ENCODE results near the gene TMEM207.

Gene TMEM207

DNA sequence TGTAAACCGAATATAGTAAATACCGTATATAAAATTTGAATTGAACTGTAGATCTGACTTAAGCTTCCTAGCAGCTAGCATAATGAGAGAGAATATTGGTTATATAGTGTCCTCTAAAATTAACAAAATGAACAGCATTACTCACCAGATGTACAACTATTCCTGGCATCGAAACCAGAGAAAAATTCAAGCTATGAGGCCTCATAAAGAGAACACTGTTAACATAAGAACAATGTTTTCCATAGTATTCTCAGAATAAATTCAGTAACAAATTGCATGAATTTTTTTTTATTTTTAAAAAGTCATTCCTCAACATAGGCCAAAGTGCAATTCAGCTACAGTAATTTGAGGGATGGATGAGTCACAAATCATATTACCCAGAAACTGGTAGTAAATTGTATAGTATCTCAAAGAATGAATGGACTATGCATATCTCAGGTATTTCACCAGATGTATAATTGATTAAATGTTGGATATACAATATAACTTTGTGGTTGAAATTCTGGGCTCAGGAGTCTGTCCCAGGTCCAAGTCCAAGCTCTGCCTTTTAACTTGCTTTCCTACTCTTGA is 5.0 kb downstream of the TMEM207 start:
- no peaks in the 10 kb centered on the region for H3K4me1 ChIP-seq (ENCODE audit: control insufficient read depth, insufficient read depth, low read length)
- H3K9ac ChIP-seq (ENCODE audit: low read depth, low read length), result no peak overlapping the region
- H3K27me3 ChIP-seq (ENCODE audit: control insufficient read depth, insufficient read depth, low read length), result no peaks in the 10 kb centered on the region
- H3K27ac ChIP-seq (ENCODE audit: low read depth, low read length), result no peak overlapping the region
- H3K36me3 ChIP-seq (ENCODE audit: control insufficient read depth, insufficient read depth, low read length), result no peaks in the 10 kb centered on the region
- no peak overlapping the region for H3K4me3 ChIP-seq (ENCODE audit: low read depth, low read length)
- no peaks in the 10 kb centered on the region for H3K9me3 ChIP-seq (ENCODE audit: control insufficient read depth, insufficient read depth, low read length)

DNA sequence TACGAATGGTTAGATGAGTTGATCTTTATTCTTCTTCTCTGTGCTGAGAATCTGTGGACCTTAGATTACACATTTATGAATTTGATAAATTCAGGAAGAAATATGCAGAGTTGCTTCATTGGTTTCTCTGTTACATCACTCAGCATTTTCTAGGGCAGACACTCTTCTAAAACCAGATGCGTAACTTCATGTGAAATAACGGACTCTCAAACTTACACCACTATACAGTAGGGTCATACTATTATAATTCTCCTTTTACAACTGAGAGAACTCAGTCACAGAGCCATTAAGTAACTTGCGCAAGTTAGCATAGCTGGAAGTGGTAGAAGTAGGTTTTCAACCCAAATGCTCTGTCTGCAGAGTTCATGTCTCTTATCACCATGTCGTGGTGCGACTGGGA is 5.7 kb downstream of the TMEM207 start:
- Histone ChIP-seq H3K9ac (ENCODE audit: low read depth, low read length) (no peak overlapping the region), H3K36me3 (ENCODE audit: control insufficient read depth, insufficient read depth, low read length) (no peaks in the 10 kb centered on the region), H3K9me3 (ENCODE audit: control insufficient read depth, insufficient read depth, low read length) (no peaks in the 10 kb centered on the region), H3K4me1 (ENCODE audit: control insufficient read depth, insufficient read depth, low read length) (no peaks in the 10 kb centered on the region), H3K27me3 (ENCODE audit: control insufficient read depth, insufficient read depth, low read length) (no peaks in the 10 kb centered on the region), H3K4me3 (ENCODE audit: low read depth, low read length) (no peak overlapping the region), H3K27ac (ENCODE audit: low read depth, low read length) (no peak overlapping the region)

DNA sequence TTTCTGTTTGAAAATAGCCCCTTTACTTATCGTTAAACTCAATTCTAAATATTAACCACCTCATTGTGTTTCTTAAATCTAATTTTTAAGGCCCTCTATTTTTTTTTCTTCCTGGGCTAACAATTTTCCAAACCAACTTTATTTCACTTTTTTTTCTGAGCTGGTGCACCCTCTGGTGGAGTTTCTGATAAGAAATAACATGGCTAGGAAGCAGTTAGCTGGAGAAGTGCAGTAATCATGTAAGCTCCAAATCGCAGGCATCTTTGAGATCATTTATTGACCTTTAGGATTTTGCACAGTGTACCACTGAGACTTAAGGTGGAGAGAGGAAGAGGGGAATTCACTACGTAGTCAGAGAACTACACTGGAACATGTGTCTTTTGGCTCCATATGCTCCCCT is 6.4 kb downstream of the TMEM207 start:
- Histone ChIP-seq H3K9ac (ENCODE audit: low read depth, low read length) (no peak overlapping the region), H3K27ac (ENCODE audit: low read depth, low read length) (no peak overlapping the region), H3K9me3 (ENCODE audit: control insufficient read depth, insufficient read depth, low read length) (no peaks in the 10 kb centered on the region), H3K4me1 (ENCODE audit: control insufficient read depth, insufficient read depth, low read length) (no peaks in the 10 kb centered on the region), H3K4me3 (ENCODE audit: low read depth, low read length) (no peak overlapping the region), H3K36me3 (ENCODE audit: control insufficient read depth, insufficient read depth, low read length) (no peaks in the 10 kb centered on the region), H3K27me3 (ENCODE audit: control insufficient read depth, insufficient read depth, low read length) (no peaks in the 10 kb centered on the region)

DNA sequence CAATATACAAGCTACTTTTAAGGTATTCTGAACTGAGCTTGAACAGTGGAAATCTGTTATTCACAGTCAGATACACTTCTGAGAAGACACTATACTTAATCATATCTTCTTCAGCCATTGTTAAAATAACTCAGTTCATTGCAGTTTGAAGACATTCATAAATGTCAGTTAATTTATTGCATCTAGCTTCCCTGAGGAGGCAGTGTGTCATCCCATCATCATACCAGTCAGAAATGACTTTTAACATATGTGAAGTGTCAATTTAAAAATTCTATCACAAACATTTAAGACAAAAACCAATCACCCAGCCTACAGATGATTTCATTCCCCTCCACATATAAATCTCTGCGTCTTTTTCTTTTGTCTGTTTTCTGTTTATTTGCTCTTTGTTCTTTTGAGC is 7.5 kb downstream of the TMEM207 start:
- Histone ChIP-seq H3K9ac (ENCODE audit: low read depth, low read length) (no peak overlapping the region), H3K9me3 (ENCODE audit: control insufficient read depth, insufficient read depth, low read length) (no peaks in the 10 kb centered on the region), H3K36me3 (ENCODE audit: control insufficient read depth, insufficient read depth, low read length) (no peaks in the 10 kb centered on the region), H3K4me3 (ENCODE audit: low read depth, low read length) (no peak overlapping the region), H3K4me1 (ENCODE audit: control insufficient read depth, insufficient read depth, low read length) (no peaks in the 10 kb centered on the region), H3K27ac (ENCODE audit: low read depth, low read length) (no peak overlapping the region), H3K27me3 (ENCODE audit: control insufficient read depth, insufficient read depth, low read length) (no peaks in the 10 kb centered on the region)

DNA sequence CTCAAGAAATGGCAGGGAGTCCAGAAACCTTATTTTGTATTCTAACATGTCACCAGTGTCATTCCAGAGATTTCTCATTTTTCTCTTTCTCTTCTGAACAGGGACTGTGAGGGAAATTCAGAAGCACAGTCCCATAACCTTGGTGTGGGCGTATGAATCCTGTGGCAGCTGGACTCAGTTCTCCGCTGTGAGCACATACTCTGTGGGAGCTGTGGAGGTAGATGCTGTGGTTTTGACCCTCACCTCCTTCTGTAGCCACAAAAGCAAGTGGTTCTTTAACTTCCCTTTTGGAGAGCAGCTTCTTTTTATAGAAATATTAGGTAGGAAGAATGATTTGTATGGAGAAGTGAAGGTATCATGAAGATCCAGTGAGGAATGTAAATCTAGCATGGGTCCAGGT is 13.4 kb downstream of the TMEM207 start:
- no peaks in the 10 kb centered on the region for H3K27me3 ChIP-seq (ENCODE audit: control insufficient read depth, insufficient read depth, low read length)
- H3K9me3 ChIP-seq (ENCODE audit: control insufficient read depth, insufficient read depth, low read length), result no peaks in the 10 kb centered on the region
- H3K27ac ChIP-seq (ENCODE audit: low read depth, low read length), result no peak overlapping the region
- H3K4me3 ChIP-seq (ENCODE audit: low read depth, low read length), result no peak overlapping the region
- no peaks in the 10 kb centered on the region for H3K36me3 ChIP-seq (ENCODE audit: control insufficient read depth, insufficient read depth, low read length)
- H3K4me1 ChIP-seq (ENCODE audit: control insufficient read depth, insufficient read depth, low read length), result no peaks in the 10 kb centered on the region; the same call in 1 of the 2 replicates
- H3K9ac ChIP-seq (ENCODE audit: low read depth, low read length), result no peak overlapping the region

DNA sequence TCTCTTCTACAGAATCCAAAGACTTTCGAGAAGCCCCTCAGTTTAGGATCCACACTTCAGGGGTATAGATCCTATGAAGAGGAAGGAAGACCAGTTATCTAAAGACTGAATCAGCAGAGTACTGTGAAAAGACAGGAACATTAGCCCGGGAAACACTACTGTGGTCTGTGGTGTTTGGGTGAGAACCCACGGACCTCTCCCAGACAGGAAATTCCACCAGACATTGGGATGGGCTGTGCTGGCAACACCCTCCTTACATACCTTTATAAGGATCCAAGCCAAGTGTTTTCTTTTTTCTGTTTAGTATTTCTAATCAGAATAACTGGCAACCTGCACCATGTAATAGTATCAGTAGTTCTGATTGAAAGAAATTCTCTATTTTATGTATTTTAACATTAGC is 14.1 kb downstream of the TMEM207 start:
- no peaks in the 10 kb centered on the region for H3K36me3 ChIP-seq (ENCODE audit: control insufficient read depth, insufficient read depth, low read length)
- no peaks in the 10 kb centered on the region for H3K9me3 ChIP-seq (ENCODE audit: control insufficient read depth, insufficient read depth, low read length)
- no peak overlapping the region for H3K4me3 ChIP-seq (ENCODE audit: low read depth, low read length)
- H3K27ac ChIP-seq (ENCODE audit: low read depth, low read length), result no peak overlapping the region
- H3K27me3 ChIP-seq (ENCODE audit: control insufficient read depth, insufficient read depth, low read length), result no peaks in the 10 kb centered on the region
- H3K9ac ChIP-seq (ENCODE audit: low read depth, low read length), result no peak overlapping the region
- H3K4me1 ChIP-seq (ENCODE audit: control insufficient read depth, insufficient read depth, low read length), result no peaks in the 10 kb centered on the region; the same call in 1 of the 2 replicates

DNA sequence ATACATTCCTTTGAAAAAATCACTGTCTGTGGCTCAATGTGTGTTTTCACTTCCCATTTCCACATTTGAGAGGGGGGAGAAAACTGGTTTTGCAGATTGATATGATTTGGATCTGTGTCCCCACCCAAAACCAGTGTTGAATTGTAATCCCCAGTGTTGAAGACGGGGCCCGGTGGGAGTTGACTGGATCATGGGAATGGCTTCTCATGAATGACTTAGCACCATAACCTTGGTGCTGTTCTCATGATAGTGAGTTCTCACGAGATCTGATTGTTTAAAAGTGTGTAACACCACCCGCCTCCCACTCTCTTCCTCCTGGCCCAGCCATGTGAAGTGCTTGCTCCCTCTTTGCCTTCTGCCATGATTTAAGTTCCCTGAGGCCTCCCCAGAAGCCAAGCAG is 16.1 kb downstream of the TMEM207 start:
- H3K4me3 ChIP-seq (ENCODE audit: low read depth, low read length), result no peak overlapping the region
- H3K4me1 ChIP-seq (ENCODE audit: control insufficient read depth, insufficient read depth, low read length), result no peaks in the 10 kb centered on the region; the same call in 1 of the 2 replicates
- no peaks in the 10 kb centered on the region for H3K27me3 ChIP-seq (ENCODE audit: control insufficient read depth, insufficient read depth, low read length)
- H3K9me3 ChIP-seq (ENCODE audit: control insufficient read depth, insufficient read depth, low read length), result no peaks in the 10 kb centered on the region
- no peaks in the 10 kb centered on the region for H3K36me3 ChIP-seq (ENCODE audit: control insufficient read depth, insufficient read depth, low read length)
- no peak overlapping the region for H3K9ac ChIP-seq (ENCODE audit: low read depth, low read length)
- no peak overlapping the region for H3K27ac ChIP-seq (ENCODE audit: low read depth, low read length)

DNA sequence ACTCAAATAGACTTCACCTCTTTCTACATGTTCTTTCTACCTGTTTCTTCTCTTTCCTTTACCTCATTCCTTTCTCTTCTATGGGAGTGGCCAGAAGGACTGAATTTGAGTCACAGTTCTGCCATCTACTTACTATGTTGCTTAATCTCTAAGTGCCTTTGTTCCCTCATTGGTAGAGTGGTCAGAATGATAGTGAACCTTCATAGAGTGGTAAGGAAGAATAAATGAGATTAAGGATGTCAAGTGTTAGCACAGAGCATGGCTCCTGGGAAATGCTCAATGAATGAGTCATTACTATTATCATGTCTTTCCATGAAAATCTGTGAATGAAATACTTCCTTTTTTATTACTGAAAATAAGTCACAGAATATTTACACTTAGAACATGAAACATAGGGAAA is 17.5 kb downstream of the TMEM207 start:
- Histone ChIP-seq H3K36me3 (ENCODE audit: control insufficient read depth, insufficient read depth, low read length) (no peaks in the 10 kb centered on the region), H3K4me1 (ENCODE audit: control insufficient read depth, insufficient read depth, low read length) (no peaks in the 10 kb centered on the region; the same call in 1 of the 2 replicates), H3K9me3 (ENCODE audit: control insufficient read depth, insufficient read depth, low read length) (no peaks in the 10 kb centered on the region), H3K4me3 (ENCODE audit: low read depth, low read length) (no peak overlapping the region), H3K9ac (ENCODE audit: low read depth, low read length) (no peak overlapping the region), H3K27ac (ENCODE audit: low read depth, low read length) (no peak overlapping the region), H3K27me3 (ENCODE audit: control insufficient read depth, insufficient read depth, low read length) (no peaks in the 10 kb centered on the region)

DNA sequence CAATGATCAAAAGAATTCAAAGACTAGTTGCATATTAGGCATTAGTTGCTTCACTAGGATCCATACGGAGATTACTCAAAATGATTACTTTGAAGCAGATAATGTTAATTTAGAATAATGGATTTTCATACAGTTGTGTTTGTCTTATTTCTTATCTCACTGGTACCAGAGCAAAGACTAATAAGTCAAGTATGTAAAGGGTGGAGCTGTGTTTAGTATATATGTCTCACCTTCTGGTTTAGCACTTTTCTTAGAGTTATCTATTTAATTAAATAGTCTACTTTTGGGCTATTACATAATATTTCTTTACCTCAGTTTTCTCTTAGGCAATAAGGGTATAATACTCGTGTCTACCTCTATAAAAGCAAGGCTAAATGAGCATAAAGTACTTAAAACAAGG is 18.8 kb downstream of the TMEM207 start:
- no peaks in the 10 kb centered on the region for H3K27me3 ChIP-seq (ENCODE audit: control insufficient read depth, insufficient read depth, low read length)
- no peak overlapping the region for H3K4me3 ChIP-seq (ENCODE audit: low read depth, low read length)
- H3K4me1 ChIP-seq (ENCODE audit: control insufficient read depth, insufficient read depth, low read length), result no peaks in the 10 kb centered on the region; the same call in 1 of the 2 replicates
- no peaks in the 10 kb centered on the region for H3K9me3 ChIP-seq (ENCODE audit: control insufficient read depth, insufficient read depth, low read length)
- no peak overlapping the region for H3K9ac ChIP-seq (ENCODE audit: low read depth, low read length)
- no peaks in the 10 kb centered on the region for H3K36me3 ChIP-seq (ENCODE audit: control insufficient read depth, insufficient read depth, low read length)
- no peak overlapping the region for H3K27ac ChIP-seq (ENCODE audit: low read depth, low read length)

DNA sequence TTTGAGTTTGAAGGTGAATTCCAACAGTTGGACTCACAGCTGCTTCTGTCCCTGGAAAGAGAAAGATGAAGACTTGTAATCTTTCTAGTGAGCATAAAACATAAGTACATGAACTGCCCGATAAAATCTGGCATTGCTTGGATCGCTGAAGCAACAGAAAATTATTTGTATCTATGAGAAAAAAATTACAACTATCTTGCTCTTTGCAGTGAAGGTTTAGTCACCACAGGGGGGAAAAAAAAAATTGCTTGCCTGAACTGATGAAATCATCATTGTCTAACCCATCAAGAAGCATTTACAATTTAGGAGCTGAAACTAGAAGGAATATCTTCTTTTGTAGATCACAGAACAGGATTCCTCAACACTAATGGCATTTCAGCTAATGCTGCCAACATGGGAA is 20.0 kb downstream of the TMEM207 start:
- H3K4me1 ChIP-seq (ENCODE audit: control insufficient read depth, insufficient read depth, low read length), result no peaks in the 10 kb centered on the region; the same call in 1 of the 2 replicates
- H3K9me3 ChIP-seq (ENCODE audit: control insufficient read depth, insufficient read depth, low read length), result no peaks in the 10 kb centered on the region
- no peaks in the 10 kb centered on the region for H3K36me3 ChIP-seq (ENCODE audit: control insufficient read depth, insufficient read depth, low read length)
- H3K27me3 ChIP-seq (ENCODE audit: control insufficient read depth, insufficient read depth, low read length), result no peaks in the 10 kb centered on the region
- H3K27ac ChIP-seq (ENCODE audit: low read depth, low read length), result no peak overlapping the region
- H3K4me3 ChIP-seq (ENCODE audit: low read depth, low read length), result no peak overlapping the region
- no peak overlapping the region for H3K9ac ChIP-seq (ENCODE audit: low read depth, low read length)

DNA sequence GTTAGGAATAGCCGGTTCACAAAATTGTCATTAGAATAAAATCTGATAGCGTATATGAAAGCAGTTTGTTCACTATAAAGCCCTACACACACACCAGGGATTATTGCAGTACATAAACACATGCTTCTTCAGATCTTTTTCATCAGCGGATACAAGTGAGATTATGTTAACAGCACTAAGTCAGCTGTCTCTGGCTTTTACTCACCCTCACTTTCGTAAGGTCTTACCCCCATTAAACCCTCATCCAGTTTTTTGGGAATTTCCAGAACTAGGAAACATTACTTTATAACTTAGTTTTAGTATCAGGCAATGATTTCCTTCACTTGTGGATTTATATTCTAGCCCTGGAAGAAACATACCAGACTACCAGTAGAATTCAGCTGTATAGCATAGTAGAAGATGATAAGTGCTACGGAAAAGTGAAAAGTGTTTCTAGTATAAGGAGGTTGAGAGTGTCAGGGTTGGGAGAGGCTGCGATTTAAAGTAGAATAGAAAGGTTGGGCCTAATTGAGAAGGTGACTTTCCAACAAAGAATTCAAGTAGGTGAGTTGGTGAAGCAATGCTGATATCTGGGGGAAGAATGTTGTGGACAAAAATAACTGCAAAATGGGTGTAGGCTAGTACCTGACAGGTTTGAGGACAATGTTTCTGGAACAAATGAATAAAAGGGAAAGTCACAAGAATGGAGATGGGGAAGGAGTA is 22.7 kb downstream of the TMEM207 start:
- H3K27me3 ChIP-seq (ENCODE audit: control insufficient read depth, insufficient read depth, low read length), result no peaks in the 10 kb centered on the region
- H3K9me3 ChIP-seq (ENCODE audit: control insufficient read depth, insufficient read depth, low read length), result no peaks in the 10 kb centered on the region
- H3K9ac ChIP-seq (ENCODE audit: low read depth, low read length), result no peak overlapping the region
- no peak overlapping the region for H3K4me3 ChIP-seq (ENCODE audit: low read depth, low read length)
- H3K36me3 ChIP-seq (ENCODE audit: control insufficient read depth, insufficient read depth, low read length), result no peaks in the 10 kb centered on the region
- H3K27ac ChIP-seq (ENCODE audit: low read depth, low read length), result no peak overlapping the region
- H3K4me1 ChIP-seq (ENCODE audit: control insufficient read depth, insufficient read depth, low read length), result peaks cover 3% of the 10 kb centered on the region; the same call in 1 of the 2 replicates

All from HUES48 (cell line).